Middle frontal gyrus (tissue), 1 donor: Measurements from ENCODE around the gene GLI2.

Source experiments
- DNase-seq: peaks from one replicate; pipeline ENCODE4 v3.0.0-alpha.2; 2015; ENCODE audit warnings: low spot score; ENCODE audit errors: extremely low spot score

Gene GLI2

GRCh38 chr2:120735746-120736170 is at the start of gene GLI2:
TSS of gene GLI2 (plus strand) at chr2:120735868. CDS start at chr2:120797321, 61,453 bp downstream.
- DNase-seq, result peak; percentile 31

DNA sequence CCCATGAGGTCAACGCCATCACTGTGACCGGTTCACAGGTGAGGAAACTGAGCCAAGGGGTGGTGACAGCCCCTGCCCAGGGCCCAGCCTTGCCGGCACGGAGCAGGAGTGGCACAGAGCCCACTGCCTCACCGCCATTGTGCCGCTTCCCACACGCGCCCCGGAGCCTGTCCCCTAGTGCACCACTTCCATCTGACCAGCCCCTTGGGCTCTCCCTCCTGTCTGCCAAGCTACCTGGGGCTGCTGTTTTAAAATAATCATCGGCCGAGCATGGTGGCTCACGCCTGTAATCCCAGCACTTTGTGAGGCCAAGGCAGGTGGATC is 49.7 kb upstream of the GLI2 start:
- DNase-seq, result no peak

DNA sequence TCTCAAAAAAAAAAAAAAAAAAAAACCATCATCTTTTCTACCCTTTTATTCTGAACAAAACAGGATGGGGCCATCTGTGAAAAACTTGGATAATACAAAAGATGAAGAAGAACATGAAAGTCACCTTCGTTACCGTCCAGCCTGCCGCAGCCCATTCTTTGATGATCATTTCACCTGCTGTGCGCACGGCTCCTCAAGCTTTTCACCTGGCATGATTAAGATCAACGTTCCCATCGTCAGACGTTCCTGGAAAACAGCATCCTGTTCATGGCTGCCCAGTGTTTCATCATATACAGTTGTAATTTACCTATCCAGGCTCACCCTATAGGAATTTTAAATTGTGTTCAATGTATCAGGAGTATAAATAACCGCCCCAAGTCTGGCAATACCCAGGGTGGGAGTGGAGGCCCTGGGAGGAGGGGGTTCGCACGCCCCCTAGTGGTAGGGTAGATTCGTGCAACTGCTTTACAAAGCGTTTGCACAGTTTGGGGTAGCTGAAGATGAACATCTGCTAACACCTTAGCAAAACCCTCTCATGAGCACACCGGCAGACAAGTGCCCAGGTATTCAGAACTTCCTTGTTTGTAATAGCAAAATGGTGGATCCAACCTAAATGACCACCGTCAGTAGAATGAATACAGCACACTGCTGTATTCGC is 49.0 kb upstream of the GLI2 start:
- no peak for DNase-seq

GRCh38 chr2:120687210-120687609 is 48.5 kb upstream of the GLI2 start:
- DNase-seq, result no peak

- no peak for DNase-seq
These were observed 45.1 kb upstream of the GLI2 start for GRCh38 chr2:120690521-120690920.

GRCh38 chr2:120691410-120691809 is 44.3 kb upstream of the GLI2 start:
- DNase-seq, result no peak

GRCh38 chr2:120692691-120693090 is 43.0 kb upstream of the GLI2 start:
- DNase-seq, result no peak

- DNase-seq, result no peak
These were observed 42.5 kb upstream of the GLI2 start for GRCh38 chr2:120693121-120693520.

DNA sequence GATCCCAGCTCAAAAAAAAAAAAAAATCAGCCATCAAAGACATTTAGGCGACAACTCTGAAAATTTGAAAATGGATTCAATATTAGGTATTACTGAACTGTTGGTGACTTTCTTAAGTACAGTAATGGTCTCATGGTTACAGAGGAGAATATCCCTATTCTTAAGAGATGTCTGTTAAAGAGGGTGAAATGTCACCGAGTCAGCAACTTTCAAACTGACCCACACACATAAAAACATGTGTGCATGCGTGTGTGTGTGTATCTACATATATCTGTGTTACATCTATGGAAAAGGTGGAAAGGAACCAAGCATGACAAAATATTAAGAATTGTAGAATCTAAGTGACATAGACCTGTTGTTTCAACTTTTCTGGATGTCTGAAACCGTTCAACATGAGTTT is 41.6 kb upstream of the GLI2 start:
- no peak for DNase-seq

DNA sequence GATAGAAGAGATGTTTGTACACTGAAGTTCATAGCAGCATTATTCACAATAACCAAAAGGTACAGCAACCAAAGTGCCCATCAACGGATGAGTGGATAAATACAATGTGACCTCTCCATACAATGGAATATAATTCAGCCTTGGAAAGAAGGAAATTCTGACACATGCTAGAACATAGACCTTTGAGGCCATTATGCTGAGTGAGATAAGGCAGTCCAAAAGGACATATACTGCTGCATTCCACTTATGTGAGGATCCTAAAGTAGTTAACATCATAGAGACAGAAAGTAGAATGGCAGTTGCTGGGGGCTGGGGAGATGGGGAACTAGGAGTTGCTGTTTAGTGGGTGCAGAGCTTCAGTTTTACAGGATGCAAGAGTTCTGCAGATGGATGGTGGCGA is 38.2 kb upstream of the GLI2 start:
- DNase-seq, result no peak

DNA sequence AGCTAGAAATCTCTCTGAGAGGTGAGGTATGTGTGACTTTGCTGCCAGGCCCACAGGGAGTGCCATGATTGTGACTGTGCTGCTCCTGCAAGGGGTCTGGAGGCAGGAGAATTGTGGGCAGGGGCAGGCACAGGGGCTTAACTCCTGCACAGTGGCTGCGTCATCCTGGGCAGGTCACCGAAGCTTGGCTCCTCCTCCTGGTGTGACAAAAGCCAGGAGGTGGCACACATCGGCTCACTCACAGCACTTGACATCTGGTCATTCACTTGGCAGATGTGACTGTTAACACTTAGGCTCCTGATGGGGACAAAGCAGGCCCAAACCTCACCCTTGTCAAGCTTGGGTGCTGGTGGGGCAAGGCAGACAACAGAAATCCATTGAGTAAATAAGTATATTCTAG is 36.4 kb upstream of the GLI2 start:
- no peak for DNase-seq

- DNase-seq, result no peak
These were observed 35.0 kb upstream of the GLI2 start for GRCh38 chr2:120700659-120701058.

GRCh38 chr2:120701096-120701495 is 34.6 kb upstream of the GLI2 start:
- DNase-seq, result no peak

DNA sequence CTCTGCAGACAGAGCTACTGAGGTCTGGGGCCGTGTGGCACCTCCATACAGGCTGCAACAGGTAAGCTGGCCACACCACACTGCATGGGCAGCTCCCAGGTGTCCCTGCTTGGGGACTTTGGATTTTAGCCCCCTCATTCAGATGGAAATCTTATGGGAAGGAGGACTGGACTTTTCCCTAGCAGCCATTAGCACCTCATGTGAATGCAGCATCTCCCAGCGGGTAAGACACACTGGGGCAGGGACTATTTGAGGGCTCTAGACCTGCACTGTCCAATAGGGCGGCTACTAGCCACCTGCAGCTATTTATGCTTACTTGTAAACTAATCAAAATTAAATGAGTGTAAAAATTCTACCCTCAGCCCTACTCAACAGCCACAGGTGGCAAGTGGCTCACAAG is 34.2 kb upstream of the GLI2 start:
- no peak for DNase-seq

DNA sequence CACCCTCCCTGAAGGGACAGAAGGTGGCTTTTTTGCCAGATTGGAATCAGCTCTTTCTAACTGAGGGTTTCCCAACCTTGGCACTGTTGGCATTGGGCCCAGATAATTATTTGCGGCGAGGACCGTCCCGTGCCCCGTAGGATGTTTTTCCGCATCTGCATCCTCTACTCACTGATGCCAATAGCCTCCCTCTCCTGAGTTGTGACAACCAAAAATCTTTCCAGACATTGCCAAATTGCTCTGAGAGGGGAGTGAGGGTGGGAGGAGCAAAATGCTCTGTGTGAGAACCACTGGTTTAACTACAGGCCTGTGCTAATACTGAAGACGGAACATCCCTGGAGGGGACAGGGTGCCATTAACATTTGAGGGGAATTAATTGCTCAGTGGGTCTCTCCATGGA is 33.6 kb upstream of the GLI2 start:
- DNase-seq, result no peak

DNA sequence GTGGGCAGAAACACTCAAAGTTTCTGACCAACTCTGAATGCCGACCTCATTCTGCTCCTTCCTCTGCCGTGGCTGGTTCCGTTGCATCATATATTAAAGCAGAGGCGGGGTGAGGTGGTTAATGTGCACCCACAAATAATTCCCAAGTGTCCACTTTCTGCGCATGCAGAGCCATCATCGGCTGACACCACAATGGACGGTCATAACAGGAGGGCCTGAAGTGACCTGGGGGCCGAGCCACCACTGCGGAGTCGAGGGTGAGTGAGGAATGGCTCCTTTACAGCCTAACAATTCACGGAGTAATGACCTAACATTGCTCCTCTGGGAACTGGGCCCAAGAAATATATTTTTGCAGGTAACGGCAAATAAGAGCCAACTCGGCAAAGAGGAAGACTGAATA is 32.9 kb upstream of the GLI2 start:
- no peak for DNase-seq

DNA sequence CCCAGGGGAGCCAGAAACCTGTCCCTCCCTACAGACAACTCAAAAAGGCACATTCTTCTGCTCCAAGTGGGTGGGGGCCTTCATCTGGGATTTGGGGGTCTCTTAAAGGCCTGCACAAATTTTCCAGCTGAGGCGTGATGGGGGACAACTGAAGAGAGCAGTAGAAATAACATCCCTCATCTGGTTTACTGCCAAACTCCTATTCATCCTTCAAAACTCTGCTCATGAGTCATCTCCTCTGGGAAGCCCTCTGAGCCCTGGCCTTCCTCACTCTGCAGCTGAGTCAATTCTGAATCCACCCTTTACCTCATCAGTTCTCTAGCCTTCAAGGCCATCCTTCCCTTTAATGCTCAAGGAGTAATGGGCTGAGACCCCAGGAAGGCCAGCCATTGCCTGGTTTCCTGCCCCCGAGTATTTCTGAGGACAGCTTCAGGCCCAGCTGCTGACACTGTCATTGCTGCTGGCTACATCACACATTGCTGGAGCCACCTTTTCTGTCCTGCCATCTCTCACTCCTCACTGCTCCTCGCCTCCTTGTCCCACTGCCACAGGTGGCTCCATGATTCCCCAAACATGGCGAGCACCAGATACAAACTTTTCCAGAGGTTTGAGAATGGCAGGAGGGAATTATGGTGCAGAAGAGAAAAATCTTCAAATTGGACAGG is 32.2 kb upstream of the GLI2 start:
- no peak for DNase-seq

GRCh38 chr2:120704696-120705095 is 31.0 kb upstream of the GLI2 start:
- no peak for DNase-seq

DNA sequence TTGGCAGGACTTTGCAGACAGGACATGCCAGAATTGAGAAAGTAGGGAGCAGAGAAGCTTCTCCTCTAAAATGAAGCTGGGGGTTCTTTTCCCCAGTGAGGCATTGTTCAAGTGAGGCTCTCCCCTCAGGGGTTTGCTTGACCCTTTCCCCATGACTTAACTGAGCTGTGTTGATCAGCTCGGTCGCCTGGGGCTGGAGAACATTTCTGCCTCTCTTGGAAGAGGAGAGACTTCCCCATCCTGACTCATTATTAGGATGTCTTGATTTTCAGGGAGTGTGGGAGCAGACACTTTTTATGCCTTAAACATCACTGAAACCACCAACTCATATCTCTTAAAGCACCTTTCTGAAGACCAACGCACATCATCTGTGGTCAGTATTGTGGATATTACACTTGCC is 27.9 kb upstream of the GLI2 start:
- DNase-seq, result no peak

DNA sequence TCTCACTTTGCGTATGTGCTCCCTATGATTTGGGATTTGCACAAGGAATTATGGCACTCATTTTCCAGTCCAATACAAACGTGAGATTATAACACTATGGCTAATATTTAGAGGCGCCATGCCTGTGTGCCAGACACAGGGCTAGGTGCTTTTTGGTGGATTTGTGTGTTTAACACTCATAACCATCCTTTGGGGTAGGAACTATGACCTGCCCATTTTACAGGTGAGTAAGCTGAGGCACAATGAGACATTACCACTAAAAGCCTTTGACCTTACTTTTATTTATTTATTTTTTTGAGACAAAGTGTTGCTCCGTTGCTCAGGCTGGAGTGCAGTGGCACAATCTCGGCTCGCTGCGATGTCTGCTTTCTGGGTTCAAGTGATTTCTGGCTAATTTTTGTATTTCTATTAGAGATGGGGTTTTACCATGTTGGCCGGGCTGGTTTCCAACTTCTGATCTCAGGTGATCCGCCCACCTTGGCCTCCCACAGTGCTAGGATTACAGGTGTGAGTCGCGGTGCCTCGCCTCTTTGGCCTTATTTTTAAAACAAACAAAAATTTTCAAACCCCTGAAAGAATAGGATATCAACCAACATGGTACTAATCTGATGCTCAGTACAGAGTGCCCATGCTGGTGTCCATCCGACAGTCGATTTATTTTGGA is 26.6 kb upstream of the GLI2 start:
- no peak for DNase-seq

DNA sequence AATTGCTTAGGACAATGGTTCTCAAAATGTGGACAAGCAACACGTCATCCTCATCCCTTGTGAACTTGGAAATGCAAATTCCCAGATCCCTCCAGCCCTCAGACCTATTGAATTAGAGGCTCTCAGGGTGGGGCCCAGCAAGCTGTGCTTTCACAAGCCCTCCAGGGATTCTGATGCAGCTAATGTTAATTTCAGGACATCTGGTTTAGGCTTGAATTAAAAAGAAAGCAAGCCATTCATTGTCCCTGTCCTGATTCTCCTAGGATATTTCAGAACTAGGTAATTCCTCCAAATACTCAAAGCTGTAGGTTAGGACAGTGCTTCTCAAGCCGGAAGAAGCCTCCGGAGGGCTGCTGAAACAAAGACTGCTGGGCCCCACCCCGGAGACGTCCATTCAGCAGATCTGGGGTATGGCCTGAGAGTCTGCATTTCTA is 26.0 kb upstream of the GLI2 start:
- DNase-seq, result no peak

- DNase-seq, result no peak
These were observed 25.4 kb upstream of the GLI2 start for GRCh38 chr2:120710256-120710655.

DNA sequence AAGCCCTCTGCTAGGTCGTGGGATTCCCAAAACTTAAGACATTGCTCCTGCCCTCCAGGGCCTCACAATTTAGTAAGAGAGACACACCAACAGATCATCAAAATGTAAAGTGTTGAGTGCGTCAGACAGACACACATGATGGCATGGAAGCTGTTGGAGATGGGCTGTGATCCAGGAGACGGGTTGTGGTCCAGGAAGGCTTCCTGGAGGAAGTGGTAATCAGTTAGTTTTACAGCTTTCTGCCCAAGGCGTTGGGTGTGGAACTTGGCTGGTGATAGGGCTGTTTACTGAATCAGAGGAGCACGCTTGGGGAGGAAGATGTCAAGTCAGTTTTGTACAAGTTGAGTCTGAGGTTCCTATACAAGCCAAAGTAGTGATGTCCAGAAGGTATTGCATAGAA is 24.0 kb upstream of the GLI2 start:
- no peak for DNase-seq
